Uterus (tissue), 4 donors: ENCODE measurements around the gene ELOVL5. TPM values are rescaled to one million over a fixed set of nuclear protein-coding genes. Genes with fewer than 3 reads are reported as not detected.

Experiments
- DNase-seq, 2 donors: peaks; one replicate each; pipeline ENCODE4 v3.0.0-alpha.2; 2019 to 2020
- H3K27ac ChIP-seq, 2 donors: fragments of 200-600 bp; sonication (generic); 1 replicate in 1 of 2; 2 replicates in 1 of 2; pipeline ENCODE4 v1.5.1; 2016 to 2018
- H3K27me3 ChIP-seq, 2 donors: fragments of 200-600 bp; sonication (generic); one replicate each; pipeline ENCODE4 v1.5.1; 2018 to 2019; ENCODE audit warnings: control low read depth in 1 of 2
- H3K36me3 ChIP-seq, 2 donors: fragments of 200-600 bp; sonication (generic); one replicate each; pipeline ENCODE4 v1.5.1; 2019; ENCODE audit warnings: control low read depth in 1 of 2
- H3K4me1 ChIP-seq, 2 donors: fragments of 200-600 bp; sonication (generic); one replicate each; pipeline ENCODE4 v1.5.1; 2018 to 2019; ENCODE audit warnings: control low read depth in 1 of 2
- H3K4me3 ChIP-seq, 2 donors: fragments of 200-600 bp; sonication (generic); 1 replicate in 1 of 2; 2 replicates in 1 of 2; pipeline ENCODE4 v1.5.1; 2018 to 2019; ENCODE audit warnings: mild to moderate bottlenecking in 1 of 2
- H3K9me3 ChIP-seq, 2 donors: fragments of 200-600 bp; sonication (generic); one replicate each; pipeline ENCODE4 v1.5.1; 2019; ENCODE audit warnings: control low read depth in 1 of 2
- CTCF ChIP-seq, 4 experiments: fragments of 200-600 bp in 2 of 4; fragments of 450-650 bp in 2 of 4; sonication (generic) in 2 of 4; IDR thresholded peaks; one replicate each; pipeline ENCODE4 v1.5.1; 2016 to 2019; ENCODE audit warnings: antibody characterized with exemption in 4 of 4, mild to moderate bottlenecking in 2 of 4, moderate library complexity in 1 of 4
- POLR2A ChIP-seq, 2 donors: fragments of 450-650 bp; IDR thresholded peaks; one replicate each; pipeline ENCODE4 v1.6.1; 2016; ENCODE audit warnings: antibody characterized with exemption in 2 of 2, mild to moderate bottlenecking in 1 of 2, moderate library complexity in 1 of 2
- intact Hi-C: fragments of 100-400 bp; cut with DNase I; formaldehyde crosslinking; loops from one replicate; pipeline ENCODE4 v1.15.1; 2023; ENCODE audit warnings: low total_unique reads
- total RNA-seq, 4 donors: library from RNA; depleted of rRNA in 3 of 4; stranded (reverse); fragments of >200 nt in 3 of 4; gene quantifications; one replicate each; pipeline versions ENCODE4 v1.1.0 to v1.2.4, GENCODE V29; 2014 to 2023
- donor health status: DM: yes; HTN: yes; CAD: no.

Gene ELOVL5
- total RNA-seq, 4 donors from 2014 or later: 26.4 to 80.7 (median 48.4) TPM

- H3K36me3 ChIP-seq: no peaks in the 10 kb centered on the region
- no peaks in the 10 kb centered on the region for H3K27me3 ChIP-seq
- TF ChIP-seq POLR2A (IDR thresholded peaks at IDR 0.05) (no peak), CTCF (IDR thresholded peaks at IDR 0.05) (no peak)
- no peak overlapping the region for H3K27ac ChIP-seq
- peaks cover 0 to 6% of the 10 kb centered on the region in 2 donors for H3K4me1 ChIP-seq
- H3K4me3 ChIP-seq: no peak overlapping the region
- intact Hi-C loops: no loop called here
- no peak for DNase-seq
- no peaks in the 10 kb centered on the region for H3K9me3 ChIP-seq
Observed at GRCh38 chr6:53279293-53279692, 69.5 kb downstream of the ELOVL5 start.

DNA sequence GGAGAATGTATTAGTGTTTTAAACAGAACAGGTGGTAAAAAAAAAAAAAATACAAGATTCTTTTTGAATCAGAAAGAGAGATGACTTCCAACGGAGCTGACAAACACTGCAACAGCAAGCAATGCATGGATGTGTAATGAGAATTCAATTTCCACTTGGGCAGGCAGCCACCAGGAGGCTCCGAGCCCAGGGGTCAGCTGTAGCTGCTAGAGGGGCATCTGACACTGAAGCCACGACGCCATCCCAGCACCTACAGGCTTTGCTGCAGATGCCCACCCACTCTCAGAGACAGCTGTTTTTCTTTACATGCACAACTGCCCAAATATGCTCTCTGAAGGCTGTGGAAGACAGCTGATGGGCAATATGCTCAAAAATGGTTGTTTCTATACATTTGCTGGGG lies 75.4 kb downstream of the ELOVL5 start:
- H3K4me3 ChIP-seq: no peak overlapping the region
- H3K9me3 ChIP-seq: no peaks in the 10 kb centered on the region
- TF ChIP-seq CTCF (IDR thresholded peaks at IDR 0.05) (no peak), POLR2A (IDR thresholded peaks at IDR 0.05) (no peak)
- H3K27me3 ChIP-seq: no peaks in the 10 kb centered on the region
- no peak overlapping the region for H3K27ac ChIP-seq
- H3K36me3 ChIP-seq: no peaks in the 10 kb centered on the region
- DNase-seq: no peak
- H3K4me1 ChIP-seq: no peaks in the 10 kb centered on the region
- intact Hi-C loops: no loop called here

DNA sequence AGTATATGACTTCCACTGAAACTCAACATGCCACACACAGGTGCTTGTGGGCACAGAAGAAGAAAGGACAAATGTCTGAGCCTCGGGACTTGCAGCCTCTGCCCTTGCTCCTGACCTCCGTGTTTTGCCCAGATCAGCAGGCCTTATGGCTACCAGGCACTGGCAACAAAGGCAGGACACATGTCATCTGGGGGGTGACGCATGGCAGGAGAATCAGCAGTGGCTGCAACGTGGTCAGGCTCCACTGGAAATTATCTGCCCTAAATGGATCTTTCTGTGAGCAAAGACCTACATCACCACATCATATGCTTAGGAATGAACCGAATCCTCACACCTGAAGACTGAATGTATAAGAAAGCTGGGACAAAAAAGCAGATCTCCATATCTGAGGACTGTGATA lies 78.9 kb downstream of the ELOVL5 start:
- H3K36me3 ChIP-seq: no peaks in the 10 kb centered on the region
- intact Hi-C loops: no loop called here
- H3K27me3 ChIP-seq: no peaks in the 10 kb centered on the region
- no peak for DNase-seq
- no peak overlapping the region for H3K27ac ChIP-seq
- H3K4me1 ChIP-seq: no peaks in the 10 kb centered on the region
- H3K9me3 ChIP-seq: no peaks in the 10 kb centered on the region
- TF ChIP-seq POLR2A (IDR thresholded peaks at IDR 0.05) (no peak), CTCF (IDR thresholded peaks at IDR 0.05) (no peak)
- no peak overlapping the region for H3K4me3 ChIP-seq

DNA sequence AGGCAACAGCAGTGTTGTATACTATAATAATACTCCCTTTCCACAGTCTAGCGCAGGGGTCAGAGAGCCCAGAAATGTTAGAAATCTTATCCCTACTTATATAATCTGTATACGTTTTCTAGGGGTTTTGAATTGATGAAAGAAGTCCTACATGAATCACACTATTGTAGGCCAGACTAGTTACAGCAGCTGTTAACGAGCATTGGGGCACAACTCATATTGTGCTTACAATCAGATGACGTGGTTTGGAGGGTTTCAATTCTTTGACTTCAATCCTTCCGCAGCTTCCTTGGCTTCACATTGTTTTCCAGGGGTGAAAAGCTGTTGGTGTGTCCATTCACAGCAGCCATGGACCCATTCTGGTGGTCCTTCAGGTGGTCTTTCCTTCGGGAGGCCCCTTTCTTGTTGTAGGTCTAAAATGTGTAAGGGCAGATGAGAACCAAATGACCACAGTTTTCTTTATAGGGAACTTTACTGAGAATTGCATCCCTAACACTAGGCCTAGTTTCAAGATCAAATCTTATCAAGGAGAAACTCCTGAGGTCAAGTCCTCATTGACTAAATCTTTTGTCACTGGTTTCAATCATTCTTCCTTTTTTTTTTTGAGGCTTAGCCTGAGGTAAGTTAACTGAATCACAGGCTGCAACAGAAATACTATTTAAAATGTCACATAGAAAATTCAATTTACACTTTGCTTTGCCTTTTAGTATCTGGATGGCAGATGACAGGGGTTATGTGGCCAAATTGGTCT lies 79.7 kb downstream of the ELOVL5 start:
- no peak for DNase-seq
- intact Hi-C loops: no loop called here
- Histone ChIP-seq H3K4me1 (no peaks in the 10 kb centered on the region), H3K27ac (no peak overlapping the region), H3K27me3 (no peaks in the 10 kb centered on the region), H3K4me3 (no peak overlapping the region), H3K36me3 (no peaks in the 10 kb centered on the region), H3K9me3 (no peaks in the 10 kb centered on the region)
- TF ChIP-seq POLR2A (IDR thresholded peaks at IDR 0.05): no peak
- no peak for TF ChIP-seq CTCF (IDR thresholded peaks at IDR 0.05)

DNA sequence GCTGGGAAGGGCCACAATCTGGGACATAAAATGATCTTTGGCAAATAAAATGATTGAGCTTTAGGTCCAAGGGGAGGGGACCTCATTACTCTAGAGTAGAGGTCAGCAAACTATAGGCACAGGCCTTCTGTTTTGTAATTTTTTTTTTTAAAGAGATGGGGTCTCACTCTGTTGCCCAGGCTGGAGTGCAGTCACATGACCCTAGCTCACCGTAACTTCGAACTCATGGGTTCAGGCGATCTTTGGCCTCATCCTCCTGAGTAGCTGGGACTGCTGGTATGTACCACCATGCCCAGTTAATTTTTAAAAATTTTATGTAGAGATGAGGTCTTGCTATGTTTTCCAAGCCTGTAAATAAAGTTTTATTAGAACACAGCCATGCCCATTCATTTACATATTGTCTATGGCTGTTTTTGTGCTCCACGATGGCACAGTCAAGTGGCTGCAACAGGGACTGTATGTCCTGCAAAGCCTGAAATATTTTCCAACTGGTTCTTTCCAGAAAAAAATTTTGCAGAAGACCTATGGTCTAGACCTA lies 82.1 kb downstream of the ELOVL5 start:
- intact Hi-C loops: no loop called here
- no peak overlapping the region for H3K4me3 ChIP-seq

More for the DNA sequence above, 82.1 kb downstream of the ELOVL5 start:
- H3K4me1 ChIP-seq: no peaks in the 10 kb centered on the region
- H3K9me3 ChIP-seq: no peaks in the 10 kb centered on the region
- H3K27ac ChIP-seq: no peak overlapping the region
- no peak for DNase-seq
- no peaks in the 10 kb centered on the region for H3K36me3 ChIP-seq
- TF ChIP-seq POLR2A (IDR thresholded peaks at IDR 0.05): no peak
- TF ChIP-seq CTCF (IDR thresholded peaks at IDR 0.05): no peak
- H3K27me3 ChIP-seq: no peaks in the 10 kb centered on the region
